Sigmoid colon (tissue), 4 donors: ENCODE data around the gene TSPAN11.

ENCODE experiments used
- CTCF ChIP-seq, 4 experiments: fragments of 450-650 bp in 3 of 4; fragments of 200-600 bp in 1 of 4; IDR thresholded peaks; one replicate each; pipeline ENCODE4 v1.5.1; 2016 to 2019; ENCODE audit warnings: antibody characterized with exemption in 4 of 4, mild to moderate bottlenecking in 3 of 4, moderate library complexity in 2 of 4
- POLR2A ChIP-seq, 2 donors: fragments of 450-650 bp; IDR thresholded peaks; one replicate each; pipeline ENCODE4 v1.6.1; 2016; ENCODE audit warnings: antibody characterized with exemption in 2 of 2, mild to moderate bottlenecking in 2 of 2, moderate library complexity in 2 of 2
- POLR2AphosphoS5 ChIP-seq, 4 donors: sonication (generic); formaldehyde crosslinking; IDR thresholded peaks; one replicate each; pipeline ENCODE4 v1.6.1; 2017; ENCODE audit warnings: antibody characterized with exemption in 4 of 4

DNA sequence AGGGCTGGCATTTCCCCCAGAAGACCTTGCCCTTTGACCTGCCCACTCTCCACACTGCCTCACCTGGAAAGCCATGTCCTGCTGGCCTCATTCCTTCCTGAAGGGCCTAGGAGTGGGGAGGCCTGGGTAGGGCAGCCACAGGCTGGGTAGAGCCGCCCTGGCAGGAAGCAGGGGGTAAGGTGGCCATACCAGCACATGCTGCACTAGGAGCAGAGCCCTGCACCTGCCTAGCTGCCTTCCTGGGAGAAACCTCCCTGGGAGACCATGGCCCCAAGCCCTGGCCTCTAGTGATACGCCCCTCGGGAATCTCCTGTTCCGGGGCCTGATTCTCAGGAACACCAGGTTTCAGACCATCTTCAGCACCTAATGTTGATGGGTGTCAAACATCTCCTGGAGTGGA is 65.8 kb downstream of the TSPAN11 start:
- TF ChIP-seq POLR2A (IDR thresholded peaks at IDR 0.05) (no peak), CTCF (IDR thresholded peaks at IDR 0.05) (no peak), POLR2AphosphoS5 (IDR thresholded peaks at IDR 0.05) (no peak)
